Measurements from ENCODE around the gene TERT. TPM values are rescaled to one million over a fixed set of nuclear protein-coding genes. Genes with fewer than 3 reads are reported as not detected.

TERT gene
- total RNA-seq, 1 donor from 2014 or later: 3.5 TPM

DNA sequence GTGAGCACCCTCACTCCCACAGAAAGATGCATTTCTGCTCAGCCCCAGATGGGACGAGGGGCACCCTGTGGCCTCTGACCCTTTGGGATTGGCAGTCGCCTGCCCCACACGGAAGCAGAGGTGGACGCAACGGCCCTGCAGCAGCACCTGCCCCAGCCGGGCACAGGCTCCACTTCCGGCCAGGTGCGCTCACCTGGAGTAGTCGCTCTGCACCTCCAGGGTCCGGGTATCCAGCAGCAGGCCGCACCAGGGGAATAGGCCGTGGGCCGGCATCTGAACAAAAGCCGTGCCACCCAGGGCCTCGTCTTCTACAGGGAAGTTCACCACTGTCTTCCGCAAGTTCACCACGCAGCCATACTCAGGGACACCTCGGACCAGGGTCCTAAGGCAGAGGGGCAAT is 30.7 kb downstream of the TERT start:
- Mint-ChIP-seq H3K9me3 (ENCODE audit: low read depth) (no peaks in the 10 kb centered on the region), H3K4me1 (ENCODE audit: low read depth) (no peaks in the 10 kb centered on the region), H3K27ac (no peak overlapping the region), H3K36me3 (ENCODE audit: insufficient read depth) (no peaks in the 10 kb centered on the region), H3K27me3 (peaks cover 5% of the 10 kb centered on the region), H3K4me3 (ENCODE audit: low read depth) (no peak overlapping the region)
- TF ChIP-seq CTCF (IDR thresholded peaks at IDR 0.05; ENCODE audit: unreplicated experiment): no peak
- no peak for DNase-seq (ENCODE audit: low spot score, unreplicated experiment)

DNA sequence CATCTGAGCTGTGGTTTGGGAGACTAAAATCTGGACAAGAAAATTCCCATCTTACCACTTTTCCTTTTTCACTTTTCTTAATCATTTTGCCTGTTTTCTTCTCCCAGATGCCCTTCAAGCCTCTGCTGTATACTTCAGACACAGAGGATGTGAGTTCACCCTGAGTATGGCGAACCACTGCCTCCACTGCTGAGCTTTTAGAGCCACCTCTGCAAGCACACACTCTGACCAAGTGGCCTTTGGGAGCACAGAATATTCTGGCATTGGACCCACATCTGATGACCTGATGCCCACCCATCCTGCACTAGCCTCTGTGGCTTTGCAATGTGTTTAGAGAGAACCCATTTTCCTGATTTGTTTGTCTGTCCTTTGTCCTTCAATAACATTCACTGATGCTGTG is 32.5 kb downstream of the TERT start:
- no peak for DNase-seq (ENCODE audit: low spot score, unreplicated experiment)
- H3K4me3 Mint-ChIP-seq (ENCODE audit: low read depth): no peak overlapping the region
- no peaks in the 10 kb centered on the region for H3K9me3 Mint-ChIP-seq (ENCODE audit: low read depth)
- no peaks in the 10 kb centered on the region for H3K4me1 Mint-ChIP-seq (ENCODE audit: low read depth)
- no peaks in the 10 kb centered on the region for H3K36me3 Mint-ChIP-seq (ENCODE audit: insufficient read depth)
- H3K27me3 Mint-ChIP-seq: peaks cover 5% of the 10 kb centered on the region
- no peak for TF ChIP-seq CTCF (IDR thresholded peaks at IDR 0.05; ENCODE audit: unreplicated experiment)
- no peak overlapping the region for H3K27ac Mint-ChIP-seq

DNA sequence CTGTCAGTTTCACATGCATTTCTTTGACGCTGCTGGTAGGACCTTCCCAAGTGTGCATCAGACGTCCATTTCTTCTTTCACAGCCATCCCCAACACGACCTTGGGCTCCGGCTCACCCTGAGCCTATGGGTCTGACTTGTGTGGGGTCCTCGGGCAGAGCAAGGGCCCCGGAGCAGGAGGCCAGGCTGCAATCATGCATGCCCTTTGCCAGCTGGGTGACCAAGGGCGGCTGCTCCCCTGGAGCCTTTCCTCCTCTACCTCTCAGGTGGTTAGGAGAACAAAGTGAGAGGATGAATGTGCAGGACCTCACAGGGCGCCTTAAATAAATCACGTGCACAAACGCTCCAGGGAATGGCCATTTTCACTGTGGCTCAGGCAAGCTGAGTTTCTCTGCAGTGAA is 33.2 kb downstream of the TERT start:
- Mint-ChIP-seq H3K4me1 (ENCODE audit: low read depth) (no peaks in the 10 kb centered on the region), H3K9me3 (ENCODE audit: low read depth) (no peaks in the 10 kb centered on the region), H3K27ac (no peak overlapping the region), H3K4me3 (ENCODE audit: low read depth) (no peak overlapping the region), H3K36me3 (ENCODE audit: insufficient read depth) (no peaks in the 10 kb centered on the region), H3K27me3 (peaks cover 5% of the 10 kb centered on the region)
- no peak for TF ChIP-seq CTCF (IDR thresholded peaks at IDR 0.05; ENCODE audit: unreplicated experiment)
- DNase-seq (ENCODE audit: low spot score, unreplicated experiment): no peak

GRCh38 chr5:1259806-1260480 is 34.9 kb downstream of the TERT start:
- H3K4me3 Mint-ChIP-seq (ENCODE audit: low read depth): no peak overlapping the region
- no peak overlapping the region for H3K27ac Mint-ChIP-seq
- H3K9me3 Mint-ChIP-seq (ENCODE audit: low read depth): no peaks in the 10 kb centered on the region
- H3K27me3 Mint-ChIP-seq: peaks cover 5% of the 10 kb centered on the region
- no peaks in the 10 kb centered on the region for H3K4me1 Mint-ChIP-seq (ENCODE audit: low read depth)
- H3K36me3 Mint-ChIP-seq (ENCODE audit: insufficient read depth): no peaks in the 10 kb centered on the region
- no peak for TF ChIP-seq CTCF (IDR thresholded peaks at IDR 0.05; ENCODE audit: unreplicated experiment)
- no peak for DNase-seq (ENCODE audit: low spot score, unreplicated experiment)

DNA sequence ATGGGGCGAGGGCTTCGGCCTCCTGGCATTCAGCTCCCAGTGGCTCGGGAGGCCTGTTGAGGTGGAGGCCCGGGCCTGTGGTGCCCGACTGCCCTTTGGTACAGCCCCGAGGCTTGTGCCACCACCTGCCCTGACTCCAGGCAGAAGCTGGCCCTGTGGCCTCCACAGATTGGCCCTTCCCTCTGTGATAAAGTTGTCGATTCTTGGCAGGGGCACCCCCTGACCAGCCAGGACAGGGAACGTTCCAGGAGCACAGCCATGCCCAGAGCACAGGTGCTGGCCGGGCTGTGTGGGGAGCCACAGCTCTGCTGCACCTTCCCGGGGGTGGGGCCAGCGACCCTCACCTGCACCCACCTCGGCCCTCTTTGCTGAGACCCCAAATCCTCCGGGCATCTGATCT is 37.0 kb downstream of the TERT start:
- Mint-ChIP-seq H3K27me3 (peaks cover 5% of the 10 kb centered on the region), H3K27ac (no peak overlapping the region), H3K4me1 (ENCODE audit: low read depth) (no peaks in the 10 kb centered on the region), H3K4me3 (ENCODE audit: low read depth) (no peak overlapping the region), H3K36me3 (ENCODE audit: insufficient read depth) (no peaks in the 10 kb centered on the region), H3K9me3 (ENCODE audit: low read depth) (no peaks in the 10 kb centered on the region)
- no peak for DNase-seq (ENCODE audit: low spot score, unreplicated experiment)
- no peak for TF ChIP-seq CTCF (IDR thresholded peaks at IDR 0.05; ENCODE audit: unreplicated experiment)
